Heart left ventricle (tissue), 16 donors: ENCODE results near the gene ZNF138. TPM values are rescaled to one million over a fixed set of nuclear protein-coding genes. Genes with fewer than 3 reads are reported as not detected.

Experiments used
- ATAC-seq, 4 donors: fragments of 200-7000 bp; cut with Tn5 transposase; one replicate each; pipeline ENCODE4 v1.9.1; 2020 to 2022; ENCODE audit warnings: moderate library complexity in 4 of 4, mild to moderate bottlenecking in 3 of 4, moderate number of reproducible peaks in 1 of 4
- DNase-seq, 5 donors: peaks; one replicate each; pipeline ENCODE4 v3.0.0-alpha.2; 2020
- H3K27ac ChIP-seq, 12 donors: fragments of 200-600 bp; sonication (generic) in 4 of 12; one replicate each; pipeline versions ENCODE4 v1.5.0 to v1.8.0; 2016 to 2022; ENCODE audit warnings: mild to moderate bottlenecking in 2 of 12
- H3K27me3 ChIP-seq, 9 donors: fragments of 200-600 bp; sonication (generic) in 2 of 9; one replicate each; pipeline versions ENCODE4 v1.5.1 to v1.8.0; 2016 to 2022; ENCODE audit warnings: mild to moderate bottlenecking in 3 of 9
- H3K36me3 ChIP-seq, 9 donors: fragments of 200-600 bp; sonication (generic) in 2 of 9; one replicate each; pipeline versions ENCODE4 v1.5.0 to v1.8.0; 2018 to 2022; ENCODE audit warnings: mild to moderate bottlenecking in 2 of 9
- H3K4me1 ChIP-seq, 12 donors: fragments of 200-600 bp; sonication (generic) in 4 of 12; one replicate each; pipeline versions ENCODE4 v1.5.0 to v1.8.0; 2016 to 2022; ENCODE audit warnings: mild to moderate bottlenecking in 3 of 12
- H3K4me3 ChIP-seq, 12 donors: fragments of 200-600 bp; sonication (generic) in 4 of 12; one replicate each; pipeline versions ENCODE4 v1.5.0 to v1.8.0; 2017 to 2022; ENCODE audit warnings: mild to moderate bottlenecking in 9 of 12, moderate library complexity in 4 of 12
- H3K9me3 ChIP-seq, 12 donors: fragments of 200-600 bp; sonication (generic) in 4 of 12; one replicate each; pipeline versions ENCODE4 v1.5.0 to v1.8.0; 2016 to 2022; ENCODE audit warnings: mild to moderate bottlenecking in 1 of 12
- CTCF ChIP-seq, 12 donors: fragments of 200-600 bp; sonication (generic) in 4 of 12; IDR thresholded peaks; one replicate each; pipeline versions ENCODE4 v1.5.0 to v1.8.0; 2018 to 2022; ENCODE audit warnings: antibody characterized with exemption in 12 of 12, mild to moderate bottlenecking in 5 of 12
- POLR2A ChIP-seq, 2 donors: fragments of 450-650 bp; IDR thresholded peaks; one replicate each; pipeline ENCODE4 v1.6.1; 2017; ENCODE audit warnings: antibody characterized with exemption in 2 of 2, mild to moderate bottlenecking in 2 of 2, moderate library complexity in 2 of 2
- WGBS, 4 donors: extraction: QIAGEN DNeasy Blood & Tissue Kit in 2 of 4; methylation state at CpG; one replicate each; pipeline versions ENCODE4 v1.1.5 to v1.1.7; 2013 to 2018; 5-methylcytosine and 5-hydroxymethylcytosine counted together
- intact Hi-C, 10 donors: fragments of 100-400 bp; cut with DNase I; formaldehyde crosslinking; loops; one replicate each; pipeline versions ENCODE4 v1.11.1 to v1.14.2; 2022
- polyA plus RNA-seq, 2 donors: library from polyadenylated mRNA; stranded (reverse); fragments of 200-250 nt; gene quantifications; one replicate each; pipeline ENCODE4 v1.2.3, GENCODE V29; 2013
- total RNA-seq, 9 donors: library from RNA; depleted of rRNA in 2 of 9; stranded (reverse); fragments of >200 nt in 2 of 9; fragmentation: NEBNext Ultra II Directional in 3 of 9; extraction: Animal tissue kit (Norgen Biotek cat#: 25700) in 3 of 9; gene quantifications; one replicate each; pipeline versions ENCODE4 v1.1.0 to v1.2.4, GENCODE V29; 2016 to 2023
- donor health status: ischemic (EF 13 %, LVEDD 7.1; RV severe dilation, severe dysfunction).
- donor health status: healthy with polysubstance abuse.
- donor health status: DM: no; HTN: yes; CAD: no.
- donor health status: DM: no; HTN: no; CAD: no.
- donor health status: ischemic (EF 25% LVEDD 6.9; RV normal size, moderate dysfunction).
- donor health status: ischemic (EF 25% LVEDD 5.7; RV mildly dilated, moderate dysfunction).
- donor health status: healthy.
- donor health status: DM: yes; HTN: yes; CAD: no.
- donor health status: ischemic (EF 35%, LVEDD 5.7; RV mildly dilated, moderate dysfunction).
- donor health status: nonischemic (EF 11% LVEDD 7.7; RV severe dilation, severe dysfunction).
- donor health status: DM: yes; HTN: yes; CAD: no.
- donor health status: PGD.
- donor health status: ischemic (EF 29% LVEDD 5.4; RV normal size, mild dysfunction).
- donor health status: nonischemic (EF 23%, LVEDD 6.1; RV moderate dilation, normal function).

ZNF138 gene
- total and polyA plus RNA-seq, 11 donors = 3.1 to 8.1 (median 4.2) TPM

- 76 to 84% (median 77%) methylated on average over 23 to 26 of the region's 26 CpGs for WGBS, 4 donors
- Histone ChIP-seq H3K27me3 (peaks cover 0 to 5% (median 0%) of the 10 kb centered on the region in 9 donors), H3K9me3 (peaks cover 0 to 5% (median 0%) of the 10 kb centered on the region in 12 donors), H3K27ac (peak overlapping the region in 7 of 12 donors; percentile 5 to 72 (median 34)), H3K4me3 (peak overlapping the region in 11 of 12 donors; percentile 34 to 69 (median 53)), H3K4me1 (peaks cover 0 to 29% (median 0%) of the 10 kb centered on the region in 12 donors), H3K36me3 (no peaks in the 10 kb centered on the region)
- DNase-seq (peak in 1 of 5 donors; percentile 21), ATAC-seq (no peak)
- intact Hi-C loops = loop anchor here in 3 of 10 donors (10.0 kb wide), 1 partner anchor 87 kb away; the partner anchor contains the start of gene ZNF138 (in 3 of the 3)
- no peak for TF ChIP-seq CTCF (IDR thresholded peaks at IDR 0.05)
- TF ChIP-seq POLR2A (IDR thresholded peaks at IDR 0.05) = no peak
Measured at GRCh38 chr7:64881461-64882287, 87.4 kb downstream of the ZNF138 start.

- Histone ChIP-seq H3K4me1 (peaks cover 0 to 21% (median 0%) of the 10 kb centered on the region in 12 donors), H3K4me3 (peak overlapping the region; percentile 22 to 69 (median 52)), H3K27ac (peak overlapping the region in 8 of 12 donors; percentile 1 to 72 (median 30)), H3K27me3 (peaks cover 0 to 7% (median 0%) of the 10 kb centered on the region in 9 donors), H3K9me3 (peaks cover 0 to 5% (median 0%) of the 10 kb centered on the region in 12 donors), H3K36me3 (no peaks in the 10 kb centered on the region)
- ATAC-seq = peak; percentile 84 to 94 (median 91)
- WGBS, 4 donors = 7 to 21% (median 13%) methylated on average over 23 to 55 of the region's 55 CpGs
- intact Hi-C loops = loop anchor here in 3 of 10 donors (10.0 kb wide), 1 partner anchor 88 kb away; the partner anchor contains the start of gene ZNF138 (in 3 of the 3)
- DNase-seq = peak; percentile 68 to 86 (median 84)
- no peak for TF ChIP-seq POLR2A (IDR thresholded peaks at IDR 0.05)
- no peak for TF ChIP-seq CTCF (IDR thresholded peaks at IDR 0.05)
Measured at GRCh38 chr7:64882341-64883112, 88.3 kb downstream of the ZNF138 start.

Other genes starting within 250 kb of the ZNF138 start
- 10 to 100 TPM; 10.9 to 25.9 (median 17.5) TPM for gene ZNF680, start 231.4 kb upstream of the ZNF138 start, total RNA-seq
- 10 to 100 TPM in 1 of 2 donors, 1 to 10 TPM in 1; 5.5 to 11.5 TPM for gene ZNF680, start 231.4 kb upstream of the ZNF138 start, polyA plus RNA-seq
- 1 to 10 TPM; 1.2 to 4.0 (median 1.8) TPM for gene ZNF107, start 128.3 kb upstream of the ZNF138 start, total RNA-seq
- 1 to 10 TPM in 1 of 2 donors, under 1 TPM in 1; 0.91 to 1.4 TPM for gene ZNF107, start 128.3 kb upstream of the ZNF138 start, polyA plus RNA-seq
- gene ZNF273, start 108.8 kb downstream of the ZNF138 start, total RNA-seq = 1 to 10 TPM in 7 of 9 donors, under 1 TPM in 2; 0.56 to 4.2 (median 1.4) TPM
- gene ZNF273, start 108.8 kb downstream of the ZNF138 start, polyA plus RNA-seq = 1 to 10 TPM; 1.1 to 1.3 TPM
- 1 to 10 TPM; 1.4 to 7.2 (median 2.8) TPM for gene ZNF117, start 196.6 kb downstream of the ZNF138 start, total RNA-seq
- gene ZNF117, start 196.6 kb downstream of the ZNF138 start, polyA plus RNA-seq = 1 to 10 TPM; 1.5 to 2.7 TPM
- 10 to 100 TPM in 3 of 9 donors, 1 to 10 TPM in 6; 2.8 to 13.0 (median 7.4) TPM for gene ERV3-1, start 212.3 kb downstream of the ZNF138 start, total RNA-seq
- gene ERV3-1, start 212.3 kb downstream of the ZNF138 start, polyA plus RNA-seq = 1 to 10 TPM; 3.0 to 3.3 TPM